HG02943 (cell line): Measurements from ENCODE around the gene SOD2.
"Not testable (repeated sequence)": the region's sequence is repeated elsewhere in the genome, so short reads cannot be mapped to it uniquely, and the experiment has no call there.

Source experiments
- ATAC-seq: cut with Tn5 transposase; IDR thresholded peaks from one replicate; pipeline ENCODE4 v1.9.1; 2021; ENCODE audit warnings: mild to moderate bottlenecking, low read depth, moderate library complexity; ENCODE audit not compliant: unreplicated experiment

SOD2 gene

DNA sequence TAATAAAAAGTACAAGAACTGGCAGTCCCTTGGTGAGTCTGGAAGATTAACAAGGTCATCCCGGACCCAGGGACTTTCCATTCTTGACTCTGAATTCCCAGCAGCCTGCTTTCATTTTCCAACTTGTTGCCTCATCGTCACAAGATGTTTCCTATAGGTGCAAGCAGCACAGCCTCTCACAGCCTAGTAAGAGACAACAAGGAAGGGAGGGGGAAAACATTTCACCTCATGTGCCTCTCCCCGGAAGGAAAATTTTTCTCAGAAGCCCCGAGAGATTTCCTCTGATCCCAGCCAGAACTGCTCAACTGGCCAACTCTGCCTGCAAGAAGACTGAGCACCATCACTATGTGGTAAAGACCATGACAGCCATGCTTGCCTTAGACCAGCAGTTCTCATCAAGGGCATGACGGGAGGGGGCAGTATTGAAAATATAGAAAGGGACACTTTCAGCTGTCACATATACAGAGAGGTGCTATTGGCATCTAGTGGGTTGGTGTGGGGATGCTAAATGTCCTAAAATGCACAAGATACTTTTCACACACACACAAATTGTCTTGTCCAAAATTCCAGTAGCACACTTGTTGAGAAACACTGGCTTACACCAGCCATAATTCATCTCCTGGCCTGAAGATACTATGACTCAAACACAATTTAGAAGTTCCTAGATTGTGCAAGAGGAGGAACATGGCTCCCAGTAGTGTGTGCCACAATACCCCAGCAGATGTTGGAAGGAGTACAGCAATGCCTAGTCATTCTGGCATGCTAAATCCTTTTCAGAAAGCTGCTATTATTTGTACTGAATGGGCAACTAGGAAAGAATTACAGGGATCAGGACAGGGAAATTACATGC lies 23.4 kb upstream of the SOD2 start:
- no peak for ATAC-seq

- no peak for ATAC-seq
Observed at GRCh38 chr6:159715605-159716004, 22.6 kb upstream of the SOD2 start.

DNA sequence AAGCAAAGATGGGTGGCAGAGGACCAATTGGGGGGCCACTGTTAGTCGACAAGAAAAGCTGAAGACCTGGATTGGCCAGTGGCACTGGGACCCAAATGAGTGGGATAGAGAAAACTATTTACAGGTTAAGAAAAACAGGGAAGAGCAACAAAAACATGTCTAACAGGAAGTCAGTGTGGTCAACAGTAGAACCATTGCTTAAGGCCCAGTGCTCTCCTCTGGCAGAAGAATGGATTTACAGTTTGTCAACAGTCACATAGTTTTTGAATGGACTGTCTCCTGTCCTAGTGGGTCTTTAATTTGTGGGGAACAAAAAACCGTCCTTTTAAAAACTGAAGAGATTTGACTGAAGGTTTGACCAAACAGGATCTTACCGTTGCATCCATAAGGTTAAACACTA lies 22.1 kb upstream of the SOD2 start:
- ATAC-seq, result no peak

- no peak for ATAC-seq
Observed at GRCh38 chr6:159714404-159714803, 21.4 kb upstream of the SOD2 start.

- no peak for ATAC-seq
Observed at GRCh38 chr6:159713984-159714383, 20.9 kb upstream of the SOD2 start.

DNA sequence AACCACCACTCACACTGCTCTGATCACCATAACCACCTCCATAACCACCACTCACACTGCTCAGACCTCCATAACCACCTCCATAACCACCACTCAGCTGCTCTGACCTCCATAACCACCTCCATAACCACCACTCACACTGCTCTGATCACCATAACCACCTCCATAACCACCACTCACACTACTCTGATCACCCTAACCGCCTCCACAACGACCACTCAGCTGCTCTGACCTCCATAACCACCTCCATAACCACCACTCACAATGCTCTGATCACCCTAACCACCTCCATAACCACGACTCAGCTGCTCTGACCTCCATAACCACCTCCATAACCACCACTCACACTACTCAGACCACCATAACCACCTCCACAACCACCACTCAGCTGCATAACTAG lies 19.3 kb upstream of the SOD2 start:
- ATAC-seq, result not testable (repeated sequence)

DNA sequence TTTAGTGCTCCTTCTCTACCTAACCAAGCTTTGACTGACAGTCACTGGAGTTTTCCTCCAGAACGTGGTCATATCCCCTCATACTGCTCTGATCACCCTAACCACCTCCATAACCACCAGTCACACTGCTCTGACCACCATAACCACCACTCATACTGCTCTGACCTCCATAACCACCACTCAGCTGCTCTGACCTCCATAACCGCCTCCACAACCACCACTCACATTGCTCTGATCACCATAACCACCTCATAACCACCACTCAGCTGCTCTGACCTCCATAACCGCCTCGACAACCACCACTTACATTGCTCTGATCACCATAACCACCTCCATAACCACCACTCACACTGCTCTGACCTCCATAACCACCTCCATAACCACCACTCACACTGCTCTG lies 17.6 kb upstream of the SOD2 start:
- not testable (repeated sequence) for ATAC-seq

DNA sequence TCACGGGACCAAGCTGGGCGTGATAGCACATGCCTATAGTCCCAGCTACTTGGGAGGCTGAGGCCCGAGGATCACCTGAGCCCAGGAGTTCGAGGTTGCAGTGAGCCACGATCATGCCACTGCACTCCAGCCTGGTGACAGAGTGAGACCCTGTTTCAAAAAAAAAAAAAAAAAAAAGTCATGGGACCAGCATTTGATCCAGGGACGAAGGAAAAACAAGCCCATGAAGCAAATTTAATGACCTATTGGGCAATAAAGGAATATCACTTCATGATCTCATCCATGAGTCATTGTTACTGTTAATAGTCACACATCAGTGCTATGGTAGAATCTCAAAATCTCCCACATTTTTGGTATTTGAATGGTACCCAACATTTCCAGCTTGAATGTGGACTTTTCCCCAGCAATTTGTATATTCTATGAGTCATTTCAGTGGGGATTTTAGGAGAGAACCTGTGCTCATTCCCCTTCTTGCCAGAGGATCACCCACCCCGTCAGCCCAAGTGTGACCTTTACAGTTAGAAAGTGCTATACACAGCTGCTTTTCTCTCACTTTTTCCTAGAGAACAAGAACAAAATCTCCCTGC lies 8.5 kb upstream of the SOD2 start:
- ATAC-seq, result no peak

DNA sequence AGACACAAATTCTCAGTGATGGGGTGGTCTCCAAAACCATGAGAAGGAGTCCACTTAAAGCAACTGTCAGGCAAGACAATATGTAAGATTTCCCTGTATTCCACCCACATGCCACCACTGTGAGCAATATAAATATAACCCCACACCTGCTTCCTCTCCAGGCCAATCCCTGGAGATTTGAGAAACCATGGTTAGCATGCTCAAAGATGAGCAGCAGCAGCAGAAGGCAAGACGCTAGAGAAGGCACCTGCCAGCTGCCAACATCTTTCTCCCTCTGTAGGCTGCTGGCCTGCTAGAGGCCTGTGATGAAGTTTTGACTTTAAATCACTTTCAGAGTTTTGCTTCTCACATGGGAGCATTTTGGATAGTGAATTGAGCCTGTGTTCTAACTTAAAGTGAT lies 7.9 kb upstream of the SOD2 start:
- no peak for ATAC-seq

- ATAC-seq, result no peak
Observed at GRCh38 chr6:159695984-159696383, 2.9 kb upstream of the SOD2 start.

GRCh38 chr6:159693894-159694545 lies 979 bp upstream of the SOD2 start:
- peak; percentile 5 for ATAC-seq

DNA sequence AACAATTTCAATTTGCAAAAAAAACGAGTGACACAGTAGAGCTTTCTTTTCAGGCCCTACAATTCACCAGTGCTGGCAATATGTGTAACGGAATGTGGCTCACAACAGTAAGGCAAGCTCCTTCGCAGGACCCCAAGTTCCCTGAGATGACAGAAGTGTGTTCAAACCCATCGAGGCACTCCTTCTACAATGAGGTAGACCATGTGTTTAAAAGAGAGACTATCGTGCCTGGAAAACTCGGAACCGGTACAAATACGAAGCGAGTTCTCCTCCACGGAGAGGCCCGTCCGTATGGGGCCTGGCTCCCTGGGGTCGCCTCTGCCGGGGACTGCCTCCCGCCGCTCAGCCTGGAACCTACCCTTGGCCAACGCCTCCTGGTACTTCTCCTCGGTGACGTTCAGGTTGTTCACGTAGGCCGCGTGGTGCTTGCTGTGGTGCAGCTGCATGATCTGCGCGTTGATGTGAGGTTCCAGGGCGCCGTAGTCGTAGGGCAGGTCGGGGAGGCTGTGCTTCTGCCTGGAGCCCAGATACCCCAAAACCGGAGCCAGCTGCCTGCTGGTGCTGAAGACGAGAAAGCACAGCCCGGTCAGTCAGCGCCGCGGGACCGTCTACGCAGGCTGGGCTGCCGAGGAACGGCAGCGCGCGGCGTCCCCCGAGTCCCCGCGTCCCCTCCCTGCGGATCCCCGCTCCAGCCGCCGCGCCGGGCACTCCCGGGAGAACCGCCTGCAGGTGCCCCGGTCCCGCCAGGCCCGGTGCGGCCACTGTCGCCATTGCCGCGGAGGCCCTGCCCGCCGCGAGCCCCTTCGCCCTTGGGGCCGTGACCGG lies 526 bp downstream of the SOD2 start:
- ATAC-seq, result peak; percentile 37

GRCh38 chr6:159691963-159692287 lies 1.1 kb downstream of the SOD2 start:
- no peak for ATAC-seq

- ATAC-seq, result no peak
Observed at GRCh38 chr6:159691133-159691962, 1.7 kb downstream of the SOD2 start.

GRCh38 chr6:159690135-159690534 lies 2.9 kb downstream of the SOD2 start:
- not testable (repeated sequence) for ATAC-seq

DNA sequence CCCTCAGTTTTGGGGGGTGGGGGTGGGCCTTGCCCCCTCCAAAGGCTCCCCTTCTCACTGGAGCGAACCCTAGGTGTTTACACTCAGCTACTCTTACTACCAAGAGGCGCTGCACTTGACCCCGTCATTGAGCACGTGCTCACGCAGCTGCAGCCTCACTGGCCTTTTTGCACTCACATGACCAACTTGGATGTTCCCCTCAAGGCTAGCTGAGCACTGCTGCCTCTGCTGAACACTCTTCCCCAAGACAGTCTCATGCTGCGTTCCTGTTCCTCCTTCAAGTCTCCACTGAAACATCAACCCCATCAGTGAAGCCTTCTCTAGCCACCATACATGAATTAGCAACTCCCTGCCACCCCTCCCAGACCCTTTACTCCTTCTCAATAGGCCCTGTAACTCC lies 4.0 kb downstream of the SOD2 start:
- no peak for ATAC-seq

- ATAC-seq, result no peak
Observed at GRCh38 chr6:159688266-159688905, 4.7 kb downstream of the SOD2 start.

- no peak for ATAC-seq
Observed at GRCh38 chr6:159687341-159687740, 5.7 kb downstream of the SOD2 start.

- ATAC-seq, result no peak
Observed at GRCh38 chr6:159686703-159687102, 6.3 kb downstream of the SOD2 start.

GRCh38 chr6:159686040-159686439 lies 7.0 kb downstream of the SOD2 start:
- no peak for ATAC-seq
